Heart right ventricle (tissue), 16 donors: ENCODE data around the gene ANKRD6. TPM values are rescaled to one million over a fixed set of nuclear protein-coding genes. Genes with fewer than 3 reads are reported as not detected.

Source experiments
- ATAC-seq, 8 donors: fragments of 200-7000 bp; cut with Tn5 transposase; one replicate each; pipeline ENCODE4 v1.9.1; 2020; ENCODE audit warnings: mild to moderate bottlenecking in 8 of 8, moderate library complexity in 8 of 8, moderate number of reproducible peaks in 1 of 8
- DNase-seq, 2 donors: peaks; one replicate each; pipeline ENCODE4 v3.0.0-alpha.2; 2020
- H3K27ac ChIP-seq, 10 donors: fragments of 200-600 bp; sonication (generic) in 2 of 10; one replicate each; pipeline versions ENCODE4 v1.5.0 to v1.8.0; 2020 to 2022; ENCODE audit warnings: mild to moderate bottlenecking in 3 of 10
- H3K27me3 ChIP-seq, 7 donors: fragments of 200-600 bp; one replicate each; pipeline ENCODE4 v1.8.0; 2021 to 2022; ENCODE audit warnings: mild to moderate bottlenecking in 2 of 7
- H3K36me3 ChIP-seq, 9 donors: fragments of 200-600 bp; sonication (generic) in 1 of 9; one replicate each; pipeline versions ENCODE4 v1.5.0 to v1.8.0; 2020 to 2022; ENCODE audit warnings: mild to moderate bottlenecking in 2 of 9
- H3K4me1 ChIP-seq, 9 donors: fragments of 200-600 bp; sonication (generic) in 1 of 9; one replicate each; pipeline versions ENCODE4 v1.5.0 to v1.8.0; 2020 to 2022; ENCODE audit warnings: mild to moderate bottlenecking in 4 of 9
- H3K4me3 ChIP-seq, 10 donors: fragments of 200-600 bp; sonication (generic) in 2 of 10; one replicate each; pipeline versions ENCODE4 v1.5.0 to v1.8.0; 2020 to 2022; ENCODE audit warnings: mild to moderate bottlenecking in 7 of 10, moderate library complexity in 2 of 10
- H3K9me3 ChIP-seq, 11 donors: fragments of 200-600 bp in 10 of 11; sonication (generic) in 2 of 11; one replicate each; pipeline versions ENCODE4 v1.5.0 to v1.8.0; 2013 to 2022; ENCODE audit warnings: mild to moderate bottlenecking in 2 of 11, control low read depth in 1 of 11, moderate library complexity in 1 of 11
- CTCF ChIP-seq, 9 donors: fragments of 200-600 bp; sonication (generic) in 2 of 9; IDR thresholded peaks; one replicate each; pipeline versions ENCODE4 v1.5.0 to v1.8.0; 2021 to 2022; ENCODE audit warnings: antibody characterized with exemption in 9 of 9, mild to moderate bottlenecking in 5 of 9, moderate library complexity in 1 of 9
- WGBS, 2 donors: extraction: QIAGEN DNeasy Blood & Tissue Kit; methylation state at CpG; one replicate each; pipeline ENCODE4 v1.1.7; 2013; ENCODE audit warnings: inconsistent platforms in 1 of 2; 5-methylcytosine and 5-hydroxymethylcytosine counted together
- intact Hi-C, 10 donors: fragments of 100-400 bp; cut with DNase I; formaldehyde crosslinking; loops; one replicate each; pipeline versions ENCODE4 v1.11.1 to v1.14.2; 2022
- polyA plus RNA-seq, 2 donors: library from polyadenylated mRNA; stranded (reverse); fragments of 200-250 nt; gene quantifications; one replicate each; pipeline ENCODE4 v1.2.3, GENCODE V29; 2013
- total RNA-seq, 10 donors: library from RNA; stranded (reverse); fragmentation: NEBNext Ultra II Directional in 3 of 10; extraction: Animal tissue kit (Norgen Biotek cat#: 25700) in 3 of 10; gene quantifications; one replicate each; pipeline versions ENCODE4 v1.2.1 to v1.2.4, GENCODE V29; 2021 to 2023
- donor health status: Arrhythmogenic right ventricular cardiomyopathy.
- donor health status: ischemic (EF 13 %, LVEDD 7.1; RV severe dilation, severe dysfunction).
- donor health status: healthy with polysubstance abuse.
- donor health status: DM: no; HTN: yes; CAD: no.
- donor health status: DM: no; HTN: no; CAD: no.
- donor health status: ischemic (EF 25% LVEDD 6.9; RV normal size, moderate dysfunction).
- donor health status: ischemic (EF 25% LVEDD 5.7; RV mildly dilated, moderate dysfunction).
- donor health status: healthy.
- donor health status: DM: yes; HTN: yes; CAD: no.
- donor health status: Ischemic cardiomyopathy.
- donor health status: ischemic (EF 35%, LVEDD 5.7; RV mildly dilated, moderate dysfunction).
- donor health status: nonischemic (EF 11% LVEDD 7.7; RV severe dilation, severe dysfunction).
- donor health status: DM: yes; HTN: yes; CAD: no.
- donor health status: PGD.
- donor health status: ischemic (EF 29% LVEDD 5.4; RV normal size, mild dysfunction).
- donor health status: nonischemic (EF 23%, LVEDD 6.1; RV moderate dilation, normal function).

Gene ANKRD6
- total and polyA plus RNA-seq, 12 donors: 2.0 to 18.2 (median 9.6) TPM

- intact Hi-C loops: no loop called here
Measured at GRCh38 chr6:89404512-89404911, 28.4 kb upstream of the ANKRD6 start.

GRCh38 chr6:89406141-89406540 lies 26.8 kb upstream of the ANKRD6 start:
- intact Hi-C loops: no loop called here
- Histone ChIP-seq H3K9me3 (no peaks in the 10 kb centered on the region), H3K4me3 (no peak overlapping the region), H3K4me1 (peaks cover 0 to 57% (median 15%) of the 10 kb centered on the region in 9 donors), H3K36me3 (no peaks in the 10 kb centered on the region), H3K27me3 (no peaks in the 10 kb centered on the region), H3K27ac (no peak overlapping the region)
- DNase-seq (no peak), ATAC-seq (peak in 2 of 8 donors; percentile 5 to 17)
- no peak for TF ChIP-seq CTCF (IDR thresholded peaks at IDR 0.05)
- 39 to 47% methylated on average over 10 of the region's 10 CpGs for WGBS, 2 donors

More at GRCh38 chr6:89404512-89404911, 28.4 kb upstream of the ANKRD6 start:
- WGBS, 2 donors: 65 to 71% methylated on average over 3 of the region's 3 CpGs
- no peaks in the 10 kb centered on the region for H3K27me3 ChIP-seq
- no peaks in the 10 kb centered on the region for H3K9me3 ChIP-seq
- no peak for ATAC-seq
- no peak overlapping the region for H3K27ac ChIP-seq
- peaks cover 0 to 54% (median 19%) of the 10 kb centered on the region in 9 donors for H3K4me1 ChIP-seq
- DNase-seq: no peak
- H3K4me3 ChIP-seq: no peak overlapping the region
- no peaks in the 10 kb centered on the region for H3K36me3 ChIP-seq
- TF ChIP-seq CTCF (IDR thresholded peaks at IDR 0.05): no peak

GRCh38 chr6:89409461-89410035 lies 23.4 kb upstream of the ANKRD6 start:
- Histone ChIP-seq H3K36me3 (no peaks in the 10 kb centered on the region), H3K27ac (peak overlapping the region in 9 of 10 donors; percentile 20 to 95 (median 90)), H3K9me3 (no peaks in the 10 kb centered on the region), H3K27me3 (peaks cover 0 to 4% (median 0%) of the 10 kb centered on the region in 7 donors), H3K4me3 (peak overlapping the region in 5 of 10 donors; percentile 78 to 94 (median 86)), H3K4me1 (peaks cover 4 to 57% (median 19%) of the 10 kb centered on the region in 9 donors)
- ATAC-seq (peak in 2 of 8 donors; percentile 46 to 57), DNase-seq (peak in 1 of 2 donors; percentile 22)
- intact Hi-C loops: loop anchor here in 7 of 10 donors (5.0 kb wide), 2 partner anchors 32 to 37 kb away; no protein-coding TSS in a partner anchor
- no peak for TF ChIP-seq CTCF (IDR thresholded peaks at IDR 0.05)
- 48 to 60% methylated on average over 7 of the region's 7 CpGs for WGBS, 2 donors

- no peak for TF ChIP-seq CTCF (IDR thresholded peaks at IDR 0.05)
- DNase-seq (no peak), ATAC-seq (no peak)
- peak overlapping the region in 9 of 10 donors; percentile 79 to 95 (median 90) for H3K27ac ChIP-seq
- no peaks in the 10 kb centered on the region for H3K36me3 ChIP-seq
- peak overlapping the region in 9 of 10 donors; percentile 68 to 94 (median 81) for H3K4me3 ChIP-seq
- H3K4me1 ChIP-seq: peaks cover 4 to 57% (median 19%) of the 10 kb centered on the region in 9 donors
- 34 to 53% methylated on average over 10 of the region's 10 CpGs for WGBS, 2 donors
- peaks cover 0 to 4% (median 0%) of the 10 kb centered on the region in 7 donors for H3K27me3 ChIP-seq
- no peaks in the 10 kb centered on the region for H3K9me3 ChIP-seq
- intact Hi-C loops: loop anchor here in 7 of 10 donors (5.0 kb wide), 2 partner anchors 33 to 38 kb away; no protein-coding TSS in a partner anchor
Measured at GRCh38 chr6:89410231-89410761, 22.7 kb upstream of the ANKRD6 start.
